Adipose tissue (tissue), 3 donors: ENCODE measurements around the gene CTNNA2. TPM values are rescaled to one million over a fixed set of nuclear protein-coding genes. Genes with fewer than 3 reads are reported as not detected.

ENCODE experiments used
- H3K27ac ChIP-seq: one replicate; pipeline ENCODE4 v1.5.1; 2013; ENCODE audit warnings: low read depth, low read length
- WGBS, 3 donors: extraction: QIAGEN DNeasy Blood & Tissue Kit; methylation state at CpG; one replicate each; pipeline ENCODE4 v1.1.7; 2013; 5-methylcytosine and 5-hydroxymethylcytosine counted together
- polyA plus RNA-seq, 3 donors: library from polyadenylated mRNA; stranded (reverse); fragments of 200-250 nt; gene quantifications; one replicate each; pipeline ENCODE4 v1.2.3, GENCODE V29; 2013
- donor health status: healthy with polysubstance abuse.
- donor health status: Bipolar disorder and iron deficiency.
- donor health status: healthy.

CTNNA2 gene
- polyA plus RNA-seq = under 1 TPM in 2 of 3 donors, not detected in 1; 0.07 to 0.47 TPM

DNA sequence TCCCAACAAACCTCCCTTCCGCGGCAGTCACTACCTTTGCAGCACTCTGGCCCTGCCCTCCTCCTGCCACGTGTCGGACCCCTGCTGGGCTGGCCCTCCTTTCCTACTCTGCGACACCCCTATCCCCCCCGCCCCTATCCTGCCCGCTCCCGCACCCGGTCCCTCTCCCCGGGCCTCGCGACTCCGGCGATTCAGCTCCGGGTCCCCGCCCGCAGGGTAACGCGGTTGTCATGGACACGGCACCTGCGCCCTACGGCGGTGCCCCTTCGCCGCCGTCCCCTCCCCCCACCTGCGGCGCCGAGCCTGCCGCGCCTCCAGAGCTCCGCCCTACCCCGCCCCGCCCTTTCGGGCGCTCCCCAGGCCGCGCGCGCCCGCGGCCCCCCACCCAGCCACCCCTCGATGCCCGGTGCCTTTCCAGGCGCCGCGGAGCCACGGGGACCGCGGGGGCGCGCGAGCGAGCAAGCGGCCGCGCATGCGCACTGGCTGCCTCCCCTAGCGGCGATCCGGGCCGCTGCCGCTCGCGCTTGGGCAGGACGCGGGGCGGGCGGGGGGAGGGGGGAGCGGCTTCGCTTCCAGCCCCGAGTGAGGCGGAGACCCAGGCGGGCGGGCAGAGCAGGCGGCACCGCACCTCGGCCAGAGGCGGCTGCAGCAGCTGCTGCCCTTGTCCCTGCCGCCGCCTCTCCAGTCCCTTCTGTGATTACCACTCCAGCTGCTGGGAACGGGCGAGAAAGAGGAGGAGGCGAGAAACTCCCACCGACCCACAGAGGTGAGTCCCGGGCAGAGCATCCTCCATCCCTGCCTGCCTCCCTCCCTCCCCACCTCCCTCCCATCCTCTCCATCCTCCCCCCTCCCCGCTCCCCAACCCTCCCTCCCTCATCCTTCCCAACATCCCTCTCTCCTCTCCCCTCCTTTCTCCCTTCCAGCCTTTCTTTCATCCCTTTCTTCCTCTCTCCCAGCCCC, at the start of gene CTNNA2:
Gene CTNNA2 (plus strand): TSS at position 610 of the 960 bp plus-strand sequence.
- no peak within 1 kb of the TSS for H3K27ac ChIP-seq
- 0 to 4% (median 2%) methylated on average over 42 to 87 of the region's 87 CpGs for WGBS, 3 donors

DNA sequence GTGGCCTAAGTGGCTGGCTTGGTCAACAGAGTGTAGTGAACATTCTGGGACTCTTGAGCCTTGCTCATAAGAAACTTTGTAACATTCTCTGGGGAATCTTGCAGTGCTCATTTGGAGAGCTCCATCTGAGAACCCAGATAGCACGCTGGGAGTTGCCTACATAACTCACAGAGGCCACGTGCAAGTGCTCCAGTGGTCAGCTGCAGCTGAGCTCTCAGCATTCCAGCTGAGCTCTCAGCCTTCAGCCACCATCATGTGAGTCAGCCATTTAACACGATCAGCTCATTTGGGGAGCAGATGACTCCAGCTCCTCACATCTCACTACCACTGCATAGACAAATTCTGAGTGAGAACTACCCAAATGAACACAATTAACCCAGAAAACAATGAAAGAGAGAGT, 25.5 kb upstream of the CTNNA2 start:
- H3K27ac ChIP-seq = no peak overlapping the region
- WGBS, 3 donors = 62 to 79% (median 67%) methylated on average over 3 of the region's 3 CpGs

DNA sequence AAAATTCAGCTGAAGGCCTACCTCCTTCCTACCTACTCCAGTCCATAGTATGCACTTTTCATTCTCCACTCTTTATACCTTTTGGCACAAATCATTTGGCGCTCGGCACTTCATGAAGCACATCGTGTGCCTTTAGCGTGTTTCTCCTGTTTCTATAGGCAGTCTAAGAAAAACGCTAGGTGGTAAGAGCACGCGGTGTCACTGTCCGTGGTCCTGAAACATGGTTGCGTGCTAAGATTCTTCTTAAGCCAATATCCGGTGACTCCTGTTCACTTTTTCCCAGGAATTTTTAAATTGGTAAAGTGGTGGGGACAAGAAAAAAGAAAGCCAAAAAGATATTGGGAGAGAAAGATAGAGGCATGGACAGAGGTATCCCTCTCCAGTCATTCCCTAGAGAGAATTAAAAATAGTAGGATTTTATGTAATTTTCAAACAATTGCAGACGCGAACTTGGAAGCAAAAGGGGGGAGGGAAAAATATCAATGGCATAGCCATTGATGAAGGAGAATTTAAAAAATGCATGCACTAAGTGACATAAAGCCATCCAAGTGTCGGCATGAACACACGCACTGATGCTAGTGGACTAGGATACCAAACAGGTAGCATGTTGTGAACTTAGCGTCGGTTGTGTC, 1.4 kb upstream of the CTNNA2 start:
- WGBS, 3 donors = 20 to 25% (median 24%) methylated on average over 16 of the region's 16 CpGs
- H3K27ac ChIP-seq = no peak overlapping the region

DNA sequence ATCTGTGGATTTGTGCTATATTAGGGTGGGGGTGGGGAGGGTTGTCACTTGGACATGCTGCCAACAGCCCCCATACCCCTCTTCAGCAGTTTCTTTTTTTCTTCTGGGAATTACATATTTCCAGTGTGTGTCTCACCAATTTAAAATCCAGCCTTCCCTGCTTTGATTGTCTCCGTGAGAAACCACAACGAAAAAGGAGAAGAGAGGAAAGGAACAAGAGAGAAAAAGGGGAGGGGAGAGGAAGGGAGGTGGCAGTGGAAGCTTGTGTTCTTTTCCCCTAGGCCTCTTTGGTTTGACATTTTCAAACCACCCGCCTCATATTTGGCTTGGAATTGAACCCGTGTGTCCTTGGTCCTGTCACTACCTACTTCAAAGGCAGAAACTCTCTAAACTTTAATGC, 860 bp downstream of the CTNNA2 start:
- 18 to 29% (median 21%) methylated on average over 4 of the region's 4 CpGs for WGBS, 3 donors
- no peak overlapping the region for H3K27ac ChIP-seq

DNA sequence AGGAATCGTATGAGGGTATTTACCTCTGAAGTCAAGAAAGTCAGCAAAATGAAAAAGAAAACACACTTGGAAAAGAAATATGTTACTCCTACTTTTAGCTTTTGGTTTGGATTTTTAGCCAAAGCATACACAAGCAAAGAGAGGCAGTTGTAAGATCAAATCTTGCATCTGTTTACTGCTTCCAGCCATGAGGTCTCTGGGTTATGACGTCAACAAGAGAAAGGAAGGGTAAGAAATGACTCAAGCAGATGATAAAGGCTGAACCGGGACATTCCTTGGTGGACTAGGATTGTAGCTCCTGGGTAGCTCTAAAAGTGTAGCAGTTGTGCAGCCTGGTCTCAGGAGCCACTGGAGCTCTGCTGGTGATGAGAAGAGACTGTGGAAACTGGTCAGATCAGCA, 16.8 kb downstream of the CTNNA2 start:
- 61 to 71% (median 68%) methylated on average over 3 of the region's 3 CpGs for WGBS, 3 donors
- no peak overlapping the region for H3K27ac ChIP-seq

DNA sequence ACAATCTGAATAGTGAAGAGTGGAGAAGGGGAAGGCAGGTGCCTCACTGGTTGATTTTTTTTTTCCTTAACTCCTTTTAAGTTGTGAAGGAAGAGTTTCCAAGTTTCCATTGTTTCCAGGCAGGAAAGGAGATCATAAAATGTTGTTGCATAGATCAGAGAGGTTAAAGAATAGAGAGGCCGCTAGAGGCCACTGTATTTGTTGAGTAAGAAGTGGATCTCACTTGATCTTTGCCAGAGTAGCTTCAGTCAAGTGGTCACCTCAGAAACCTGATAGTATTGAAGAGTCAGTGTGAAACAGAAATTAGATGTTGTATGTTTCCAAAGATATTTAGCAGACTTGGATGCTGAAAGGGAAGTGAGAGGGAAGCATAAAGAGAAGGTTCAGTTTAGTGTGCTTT, 17.6 kb downstream of the CTNNA2 start:
- H3K27ac ChIP-seq = no peak overlapping the region
- WGBS, 3 donors = 3 to 11% (median 9%) methylated on average over 1 of the region's 1 CpG

DNA sequence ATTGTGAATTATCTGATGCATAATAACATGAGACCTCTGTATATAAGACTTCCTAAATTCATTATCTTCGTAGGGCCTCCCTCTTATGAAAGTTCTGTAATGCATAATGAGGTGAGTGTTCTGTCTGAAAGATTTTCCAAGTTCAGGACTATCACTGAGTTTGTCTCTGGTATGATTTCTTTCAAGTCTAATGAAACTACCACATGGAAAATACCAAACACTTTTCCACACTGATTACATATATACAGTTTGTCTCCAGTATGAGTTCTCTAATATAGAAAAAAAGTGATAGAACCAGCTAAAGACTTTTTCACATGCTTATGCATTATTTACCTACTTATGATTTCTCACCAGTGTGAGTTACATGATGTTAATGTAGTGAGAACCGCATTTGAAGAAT, 34.7 kb downstream of the CTNNA2 start:
- H3K27ac ChIP-seq = no peak overlapping the region
- 60 to 72% (median 67%) methylated on average over 2 of the region's 2 CpGs for WGBS, 3 donors

DNA sequence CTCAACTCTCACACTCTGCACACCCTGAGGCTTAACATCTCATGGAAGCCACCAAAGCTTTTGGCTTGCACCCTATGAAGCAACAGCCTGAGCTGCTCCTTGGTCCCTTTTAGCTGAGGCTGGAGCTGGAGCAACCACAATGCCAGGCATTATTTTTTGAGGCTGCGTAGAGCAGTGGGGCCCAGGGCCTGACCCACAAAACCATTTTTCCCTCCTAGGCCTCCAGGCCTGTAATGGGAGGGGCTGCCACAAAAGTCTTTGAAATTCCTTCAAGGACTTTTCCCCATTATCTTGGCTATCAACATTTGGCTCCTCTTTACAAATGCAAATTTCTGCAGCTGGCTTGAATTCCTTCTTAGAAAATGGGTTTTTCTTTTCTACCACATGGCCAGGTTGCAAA, 39.8 kb downstream of the CTNNA2 start:
- no peak overlapping the region for H3K27ac ChIP-seq
- 75 to 86% (median 79%) methylated on average over 1 of the region's 1 CpG for WGBS, 3 donors

DNA sequence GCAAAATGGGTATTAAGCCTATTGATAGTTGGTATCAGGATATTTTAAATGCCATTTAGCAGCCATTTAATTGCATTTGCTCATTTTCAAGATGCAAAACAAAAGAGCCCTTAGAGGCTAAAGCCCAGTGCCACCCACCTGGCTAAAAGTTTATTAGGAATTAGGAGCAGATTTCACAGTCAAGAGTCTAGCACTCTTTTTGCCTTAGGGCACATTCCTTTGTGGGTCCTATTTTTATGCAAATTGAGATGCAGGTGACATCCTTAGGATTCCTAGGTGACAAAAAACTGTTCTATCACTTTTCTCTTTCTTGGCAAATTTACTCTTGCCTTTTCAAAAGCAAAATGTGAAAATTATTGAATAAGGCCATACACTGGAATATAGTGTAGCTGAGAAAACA, 42.0 kb downstream of the CTNNA2 start:
- H3K27ac ChIP-seq = no peak overlapping the region

DNA sequence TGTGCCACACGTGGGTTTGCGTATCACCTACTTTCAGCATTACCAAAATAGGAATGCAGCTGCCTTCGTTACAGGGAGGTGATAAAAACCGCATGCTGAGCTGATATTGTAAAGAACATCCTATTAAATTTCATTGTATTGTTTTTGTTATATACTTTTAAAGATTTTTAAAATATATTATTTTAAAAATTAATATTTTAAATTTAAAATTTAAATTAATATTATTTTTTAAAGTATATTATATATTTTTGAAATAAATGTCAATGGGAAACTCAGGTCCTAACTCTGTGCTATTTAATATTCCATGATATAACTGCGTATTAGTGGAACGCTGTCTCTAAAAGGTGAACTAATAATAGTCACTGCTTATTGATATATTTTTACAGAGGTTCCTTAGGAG, 51.2 kb downstream of the CTNNA2 start:
- 87 to 91% (median 89%) methylated on average over 6 of the region's 6 CpGs for WGBS, 3 donors
- no peak overlapping the region for H3K27ac ChIP-seq

DNA sequence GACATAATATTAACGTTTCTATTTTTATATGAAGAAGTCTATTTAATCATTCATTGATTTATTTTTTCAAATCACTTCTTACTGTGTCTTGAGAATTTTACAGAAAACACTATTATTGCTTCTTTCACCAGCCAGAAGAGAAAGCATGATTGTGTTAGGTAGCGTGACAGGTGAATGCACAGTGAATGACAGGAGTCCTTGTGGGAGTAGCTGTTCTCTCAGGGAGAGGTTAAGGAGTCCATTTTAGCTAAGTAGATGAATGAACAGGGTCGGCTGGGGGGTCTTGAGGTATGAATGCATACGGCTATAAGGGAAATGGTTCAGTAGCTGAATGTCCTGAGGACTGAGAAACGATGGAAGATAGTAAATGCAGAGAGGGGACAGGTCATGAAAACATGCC, 56.2 kb downstream of the CTNNA2 start:
- 62 to 74% (median 73%) methylated on average over 5 of the region's 5 CpGs for WGBS, 3 donors
- no peak overlapping the region for H3K27ac ChIP-seq

DNA sequence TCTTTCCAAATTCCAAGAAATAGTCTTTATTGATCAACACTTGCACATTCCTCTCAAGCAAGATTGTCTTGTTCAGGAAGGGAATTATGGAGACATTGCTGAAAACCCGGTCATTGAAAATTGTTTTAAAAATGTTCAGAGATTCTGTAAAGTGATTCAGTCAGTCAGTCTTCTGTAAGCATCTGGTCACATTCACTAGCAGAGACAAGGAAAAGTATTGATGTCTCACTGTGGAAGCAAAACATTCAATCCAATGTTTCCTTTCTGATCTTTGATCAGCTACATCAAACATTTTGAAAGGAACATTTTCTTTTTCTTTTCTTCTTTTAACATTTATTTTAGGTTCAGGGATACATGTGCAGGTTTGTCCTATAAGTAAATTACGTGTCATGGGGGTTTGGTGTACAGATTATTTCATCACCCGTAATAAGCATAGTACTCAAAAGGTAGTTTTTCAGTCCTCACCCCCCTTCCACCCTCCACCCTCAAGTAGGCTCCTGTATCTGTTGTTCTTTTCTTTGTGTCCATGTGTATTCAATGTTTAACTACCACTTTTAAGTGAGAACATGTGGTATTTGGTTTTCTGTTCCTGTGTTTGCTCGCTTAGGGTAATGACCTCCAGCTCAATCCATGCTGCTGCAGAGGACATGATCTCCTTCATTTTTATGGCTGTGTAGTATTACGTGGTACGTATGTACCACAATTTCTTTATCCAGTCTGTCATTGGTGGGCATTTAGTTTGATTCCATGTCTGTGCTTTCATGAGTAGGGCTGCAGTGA, 61.2 kb downstream of the CTNNA2 start:
- WGBS, 3 donors = 71 to 82% (median 79%) methylated on average over 6 of the region's 6 CpGs
- no peak overlapping the region for H3K27ac ChIP-seq

DNA sequence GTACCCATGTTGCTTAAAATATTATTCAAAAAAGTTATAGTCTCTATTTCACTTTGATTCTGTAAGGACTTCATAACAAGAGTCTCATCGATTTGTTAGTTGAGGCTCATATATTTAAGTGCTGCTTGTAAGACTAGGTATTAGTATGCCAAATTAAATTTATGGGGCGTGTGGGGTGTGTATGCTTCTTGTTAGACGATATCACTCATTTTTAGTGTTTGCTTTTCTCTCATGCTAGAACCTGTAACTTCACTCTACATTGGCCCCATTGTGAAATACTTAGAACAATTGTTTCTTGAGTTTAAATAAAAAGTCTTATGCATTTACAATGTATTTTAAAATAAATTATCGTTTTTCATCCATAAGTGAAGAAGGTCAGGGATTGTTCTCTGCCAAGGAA, 63.6 kb downstream of the CTNNA2 start:
- H3K27ac ChIP-seq = no peak overlapping the region
- WGBS, 3 donors = 67 to 70% (median 68%) methylated on average over 4 of the region's 4 CpGs

DNA sequence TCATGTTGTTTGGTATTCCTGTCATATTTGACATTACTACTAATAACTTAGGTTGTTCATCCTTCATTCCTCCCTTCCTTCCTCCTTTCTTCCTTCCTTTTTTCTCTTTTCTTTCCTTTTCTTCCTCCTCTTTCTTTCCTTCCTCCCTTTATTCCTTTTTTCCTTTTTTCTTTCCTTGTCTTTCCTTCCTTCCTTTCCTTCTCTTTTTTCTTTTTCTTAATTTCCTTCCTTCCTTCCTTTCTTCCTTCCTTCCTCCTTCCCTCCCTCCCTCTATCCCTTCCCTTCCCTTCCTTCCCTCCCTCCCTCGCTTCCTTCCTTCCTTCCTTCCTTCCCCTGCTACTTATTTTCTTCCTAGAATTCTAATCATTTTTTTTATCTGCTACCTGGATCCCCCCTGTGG, 66.1 kb downstream of the CTNNA2 start:
- 82 to 88% (median 87%) methylated on average over 1 of the region's 1 CpG for WGBS, 3 donors

DNA sequence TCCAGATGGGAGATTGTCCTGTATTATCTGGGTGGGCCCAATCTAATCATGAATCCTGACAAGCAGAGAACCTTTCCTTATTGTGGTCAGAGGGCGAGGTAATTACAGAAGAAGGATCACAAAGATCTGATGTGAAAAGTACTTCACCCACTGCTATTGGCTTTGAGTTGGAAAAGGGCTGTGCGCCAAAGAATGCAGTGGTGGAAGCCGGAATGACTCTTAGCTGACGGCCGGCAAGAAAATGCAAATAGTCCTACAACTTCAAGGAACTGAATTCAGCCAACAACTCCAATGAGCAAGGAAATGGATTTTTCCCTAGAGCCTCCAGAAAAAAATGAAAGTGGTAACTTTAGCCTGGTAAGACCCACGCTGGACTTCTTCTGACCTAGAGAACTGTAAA, 67.3 kb downstream of the CTNNA2 start:
- H3K27ac ChIP-seq = no peak overlapping the region
- WGBS, 3 donors = 78 to 83% (median 79%) methylated on average over 6 of the region's 6 CpGs

More for the DNA sequence above, 66.1 kb downstream of the CTNNA2 start:
- no peak overlapping the region for H3K27ac ChIP-seq

DNA sequence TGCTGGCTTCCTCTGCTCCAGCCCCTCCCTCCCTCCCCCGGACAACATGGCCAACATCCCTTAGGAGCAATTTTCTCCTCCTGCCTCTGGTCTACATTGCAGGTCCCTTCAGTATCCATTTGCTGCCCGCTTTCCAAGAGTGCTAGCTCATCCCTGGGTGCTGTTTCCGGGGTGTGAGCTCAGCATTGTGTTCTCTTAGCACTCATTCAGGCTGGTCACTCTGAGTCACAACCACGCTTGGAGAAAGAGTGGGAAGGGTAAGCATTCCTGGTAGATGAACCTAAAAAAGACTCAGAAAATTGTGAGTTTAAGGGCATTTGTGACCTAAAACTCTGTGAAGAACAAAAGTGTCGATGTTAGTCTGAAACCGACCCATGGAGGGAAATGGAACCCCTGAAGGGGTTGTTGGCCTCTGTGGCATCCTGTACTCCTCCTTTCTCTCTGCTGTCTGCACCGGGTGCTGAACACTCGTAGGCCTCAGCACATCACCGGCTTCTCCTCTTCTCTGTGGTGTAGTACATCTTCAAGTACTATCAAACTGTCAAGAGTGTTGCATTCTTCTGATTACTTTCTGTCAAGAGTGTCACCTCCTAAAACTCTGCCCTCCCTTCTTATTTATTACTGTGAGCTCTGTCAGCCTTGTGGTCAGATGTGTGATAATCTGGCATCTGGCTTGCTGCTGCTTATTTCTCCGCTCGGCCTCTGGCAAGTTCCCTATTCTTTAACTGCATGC, 73.0 kb downstream of the CTNNA2 start:
- no peak overlapping the region for H3K27ac ChIP-seq
- 49 to 58% (median 58%) methylated on average over 11 of the region's 11 CpGs for WGBS, 3 donors

DNA sequence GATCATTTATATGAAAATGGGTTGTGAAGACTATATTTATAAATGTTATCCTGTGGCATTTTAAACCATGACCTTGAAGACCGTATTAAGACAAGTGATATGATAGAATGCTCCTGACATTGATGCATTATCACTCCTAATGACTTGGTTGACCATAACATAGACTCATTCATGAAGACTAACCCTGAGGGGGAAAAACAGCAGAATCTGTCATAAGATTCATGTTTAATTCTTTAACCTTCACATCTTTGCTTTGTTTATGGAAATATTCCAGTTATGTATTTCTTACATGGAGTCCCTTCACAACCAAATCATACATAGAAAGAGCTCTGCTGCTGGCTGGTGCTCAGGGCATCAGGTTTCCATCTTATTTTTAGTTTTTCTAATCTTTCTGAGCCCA, 78.4 kb downstream of the CTNNA2 start:
- 32 to 82% (median 70%) methylated on average over 1 of the region's 1 CpG for WGBS, 3 donors
- H3K27ac ChIP-seq = no peak overlapping the region

DNA sequence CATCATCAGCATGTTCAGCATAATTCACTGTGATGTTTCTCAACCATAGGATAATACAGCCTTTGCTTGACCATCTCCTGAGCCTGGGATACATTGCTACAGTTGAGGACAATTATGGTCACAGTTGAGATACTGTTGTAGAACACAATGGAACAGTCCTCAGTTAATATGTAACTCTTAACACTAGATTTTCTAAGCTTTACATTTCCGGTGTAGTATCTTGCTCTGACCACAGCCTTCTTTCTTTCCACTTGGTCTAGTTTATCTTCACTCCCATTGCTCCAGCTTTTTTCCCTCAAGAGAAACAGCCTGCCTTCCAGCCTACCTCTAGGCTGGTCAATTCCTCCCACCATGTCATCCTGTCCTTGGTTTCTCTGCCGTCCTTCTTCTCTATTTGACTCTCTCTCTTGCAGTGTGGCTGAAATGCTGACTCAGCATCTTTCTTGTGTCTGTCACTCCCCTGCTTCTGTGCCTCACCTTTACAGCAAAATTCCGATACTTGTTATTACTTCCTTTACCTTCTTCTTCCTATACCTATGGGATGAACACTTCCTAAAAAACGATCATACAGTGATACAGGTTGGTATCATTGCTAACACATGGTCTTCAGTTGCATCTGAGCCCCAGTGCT, 80.5 kb downstream of the CTNNA2 start:
- WGBS, 3 donors = 76 to 80% (median 78%) methylated on average over 4 of the region's 4 CpGs
- no peak overlapping the region for H3K27ac ChIP-seq
